ENCODE measurements around the gene CLN5. TPM values are rescaled to one million over a fixed set of nuclear protein-coding genes. Genes with fewer than 3 reads are reported as not detected.

CLN5 gene
- total and polyA plus RNA-seq, 2 of the 13 experiments (the other 11 are each of a cell fraction or from before 2014, with no cell fraction given), result 10.1 to 13.7 TPM

GRCh38 chr13:77029436-77029835 lies 37.6 kb downstream of the CLN5 start:
- no TSS peak for BruUV-seq (replicated peaks)
- Histone ChIP-seq H3K4me2 (ENCODE audit: low read depth, low read length) (no peak overlapping the region), H3K27me3 (ENCODE audit: control insufficient read depth in 1 of 2, insufficient read depth in 2 of 2, low read length in 2 of 2) (peaks cover 0 to 3% of the 10 kb centered on the region in 2 experiments; a peak in 1 of 5 replicates), H3K27ac (ENCODE audit: extremely low read length, insufficient read depth, low read length) (no peak overlapping the region), H3K4me1 (ENCODE audit: insufficient read depth, low read length) (peaks cover 26% of the 10 kb centered on the region), H4K20me1 (ENCODE audit: insufficient read depth, low read length) (peaks cover 19% of the 10 kb centered on the region), H3K9me3 (ENCODE audit: low read length) (no peaks in the 10 kb centered on the region), H3K36me3 (replicated peaks in 1 of 2; ENCODE audit: control insufficient read depth in 1 of 2, insufficient read depth in 2 of 2, low read length in 2 of 2) (no peaks in the 10 kb centered on the region), H3K9ac (ENCODE audit: insufficient read depth, low read depth, low read length) (no peak overlapping the region), H3K79me2 (ENCODE audit: insufficient read depth, low read length) (peaks cover 19% of the 10 kb centered on the region), H2AFZ (ENCODE audit: low read length) (no peak overlapping the region), H3K4me3 (replicated peaks in 1 of 3; ENCODE audit: insufficient read depth in 1 of 3, low read depth in 2 of 3, low read length in 3 of 3) (no peak overlapping the region)
- CTCF ChIA-PET (ENCODE audit: low intra/inter-chr PET ratio, low total read pairs), result no interaction called here
- TF ChIP-seq KLF6 (CRISPR knock-in tag; IDR thresholded peaks at IDR 0.05) (no peak), NFYB (CRISPR knock-in tag; IDR thresholded peaks at IDR 0.05) (no peak), MTA3 (CRISPR knock-in tag; IDR thresholded peaks at IDR 0.05) (no peak), SAP130 (CRISPR knock-in tag; IDR thresholded peaks at IDR 0.05; ENCODE audit: low read depth) (no peak), ZNF790 (CRISPR knock-in tag; IDR thresholded peaks at IDR 0.05; ENCODE audit: borderline replicate concordance) (no peak), ZNF768 (CRISPR knock-in tag; IDR thresholded peaks at IDR 0.05) (no peak), ZNF850 (CRISPR knock-in tag; conservative IDR thresholded peaks at IDR 0.05) (no peak), DDIT3 (CRISPR knock-in tag; IDR thresholded peaks at IDR 0.05) (no peak), IKZF5 (CRISPR knock-in tag; IDR thresholded peaks at IDR 0.05) (no peak), TGIF2 (CRISPR knock-in tag; IDR thresholded peaks at IDR 0.05) (no peak), DRAP1 (CRISPR knock-in tag; IDR thresholded peaks at IDR 0.05) (no peak), SKIL (CRISPR knock-in tag; IDR thresholded peaks at IDR 0.05; ENCODE audit: borderline replicate concordance) (no peak), MEIS2 (CRISPR knock-in tag; IDR thresholded peaks at IDR 0.05) (no peak)
- no peak for ATAC-seq
- no peak for FAIRE-seq
- POLR2A ChIA-PET, result no interaction called here
- 100% methylated on average over 1 of the region's 1 CpG for WGBS (ENCODE audit: low lambda C conversion rate)
- no peak for DNase-seq (ENCODE audit: low spot score)
- in situ Hi-C loops (cut with HindIII; ENCODE audit: extremely low pct_ligation_motif_present, low pct_unique_long_range_greater_than_20kb), result no loop called here
- intact Hi-C loops (cut with micrococcal nuclease; ENCODE audit: unreplicated experiment), result loop anchor here (5.0 to 10.0 kb wide), 2 partner anchors 33 to 295 kb away; partner anchors contain the start of gene MYCBP2

Data from HepG2 (cell line).